Mucosa of stomach (tissue), 1 donor: ENCODE measurements around the gene USP15.
"Not testable (repeated sequence)": the region's sequence is repeated elsewhere in the genome, so short reads cannot be mapped to it uniquely, and the experiment has no call there.

Experiments
- H3K27me3 ChIP-seq: one replicate; pipeline ENCODE4 v1.7.0; 2013; ENCODE audit warnings: mild to moderate bottlenecking, low read length; ENCODE audit not compliant: control insufficient read depth, insufficient read depth
- H3K36me3 ChIP-seq: one replicate; pipeline ENCODE4 v1.7.0; 2013; ENCODE audit warnings: low read length; ENCODE audit not compliant: control insufficient read depth, insufficient read depth
- H3K4me1 ChIP-seq: one replicate; pipeline ENCODE4 v1.7.0; 2013; ENCODE audit warnings: mild to moderate bottlenecking, low read length; ENCODE audit not compliant: control insufficient read depth, insufficient read depth
- H3K4me3 ChIP-seq: one replicate; pipeline ENCODE4 v1.7.0; 2013; ENCODE audit warnings: low read length
- H3K9ac ChIP-seq: one replicate; pipeline ENCODE4 v1.7.0; 2013; ENCODE audit warnings: mild to moderate bottlenecking, low read length, moderate library complexity
- H3K9me3 ChIP-seq: one replicate; pipeline ENCODE4 v1.7.0; 2013; ENCODE audit warnings: mild to moderate bottlenecking, low read length, moderate library complexity; ENCODE audit not compliant: control insufficient read depth
- donor health status: Pancreatic carcinoma.

The USP15 gene

GRCh38 chr12:62308201-62308600 is 48.0 kb downstream of the USP15 start:
- no peaks in the 10 kb centered on the region for H3K9me3 ChIP-seq
- H3K36me3 ChIP-seq = peaks cover 9% of the 10 kb centered on the region
- no peaks in the 10 kb centered on the region for H3K27me3 ChIP-seq
- H3K9ac ChIP-seq = no peak overlapping the region
- no peak overlapping the region for H3K4me3 ChIP-seq
- H3K4me1 ChIP-seq = peaks cover 8% of the 10 kb centered on the region

- Histone ChIP-seq H3K27me3 (no peaks in the 10 kb centered on the region), H3K4me3 (no peak overlapping the region), H3K9me3 (no peaks in the 10 kb centered on the region), H3K36me3 (no peaks in the 10 kb centered on the region), H3K9ac (no peak overlapping the region), H3K4me1 (no peaks in the 10 kb centered on the region)
Measured at GRCh38 chr12:62313727-62314380, 53.6 kb downstream of the USP15 start.

GRCh38 chr12:62317017-62317416 is 56.8 kb downstream of the USP15 start:
- Histone ChIP-seq H3K9ac (no peak overlapping the region), H3K27me3 (no peaks in the 10 kb centered on the region)

GRCh38 chr12:62319058-62319457 is 58.9 kb downstream of the USP15 start:
- peaks cover 12% of the 10 kb centered on the region for H3K4me1 ChIP-seq
- no peak overlapping the region for H3K9ac ChIP-seq
- H3K27me3 ChIP-seq = no peaks in the 10 kb centered on the region
- H3K36me3 ChIP-seq = no peaks in the 10 kb centered on the region
- no peaks in the 10 kb centered on the region for H3K9me3 ChIP-seq
- no peak overlapping the region for H3K4me3 ChIP-seq

More at GRCh38 chr12:62317017-62317416, 56.8 kb downstream of the USP15 start:
- no peak overlapping the region for H3K4me3 ChIP-seq
- no peaks in the 10 kb centered on the region for H3K36me3 ChIP-seq
- no peaks in the 10 kb centered on the region for H3K9me3 ChIP-seq
- peaks cover 5% of the 10 kb centered on the region for H3K4me1 ChIP-seq

- Histone ChIP-seq H3K27me3 (no peaks in the 10 kb centered on the region), H3K9ac (no peak overlapping the region), H3K4me3 (no peak overlapping the region), H3K36me3 (no peaks in the 10 kb centered on the region), H3K4me1 (peaks cover 12% of the 10 kb centered on the region), H3K9me3 (no peaks in the 10 kb centered on the region)
Measured at GRCh38 chr12:62320054-62320453, 59.9 kb downstream of the USP15 start.

- peaks cover 12% of the 10 kb centered on the region for H3K4me1 ChIP-seq
- H3K9me3 ChIP-seq = no peaks in the 10 kb centered on the region
- no peak overlapping the region for H3K9ac ChIP-seq
- no peaks in the 10 kb centered on the region for H3K36me3 ChIP-seq
- H3K4me3 ChIP-seq = no peak overlapping the region
- no peaks in the 10 kb centered on the region for H3K27me3 ChIP-seq
Measured at GRCh38 chr12:62323386-62323785, 63.2 kb downstream of the USP15 start.

GRCh38 chr12:62328296-62328921 is 68.2 kb downstream of the USP15 start:
- Histone ChIP-seq H3K36me3 (no peaks in the 10 kb centered on the region), H3K9me3 (no peaks in the 10 kb centered on the region), H3K27me3 (no peaks in the 10 kb centered on the region)

GRCh38 chr12:62331306-62331705 is 71.1 kb downstream of the USP15 start:
- Histone ChIP-seq H3K4me3 (no peak overlapping the region), H3K9ac (no peak overlapping the region), H3K9me3 (no peaks in the 10 kb centered on the region), H3K27me3 (no peaks in the 10 kb centered on the region), H3K4me1 (no peaks in the 10 kb centered on the region), H3K36me3 (no peaks in the 10 kb centered on the region)

More at GRCh38 chr12:62328296-62328921, 68.2 kb downstream of the USP15 start:
- Histone ChIP-seq H3K4me1 (no peaks in the 10 kb centered on the region), H3K9ac (no peak overlapping the region), H3K4me3 (no peak overlapping the region)

GRCh38 chr12:62332598-62332997 is 72.4 kb downstream of the USP15 start:
- Histone ChIP-seq H3K4me3 (no peak overlapping the region), H3K27me3 (no peaks in the 10 kb centered on the region), H3K9ac (no peak overlapping the region), H3K9me3 (no peaks in the 10 kb centered on the region), H3K36me3 (no peaks in the 10 kb centered on the region), H3K4me1 (no peaks in the 10 kb centered on the region)

- no peaks in the 10 kb centered on the region for H3K4me1 ChIP-seq
- no peak overlapping the region for H3K4me3 ChIP-seq
- no peaks in the 10 kb centered on the region for H3K9me3 ChIP-seq
- no peaks in the 10 kb centered on the region for H3K27me3 ChIP-seq
- H3K36me3 ChIP-seq = no peaks in the 10 kb centered on the region
- H3K9ac ChIP-seq = no peak overlapping the region
Measured at GRCh38 chr12:62335057-62335456, 74.9 kb downstream of the USP15 start.

GRCh38 chr12:62335796-62336195 is 75.6 kb downstream of the USP15 start:
- no peaks in the 10 kb centered on the region for H3K36me3 ChIP-seq
- no peaks in the 10 kb centered on the region for H3K4me1 ChIP-seq
- no peak overlapping the region for H3K9ac ChIP-seq
- H3K9me3 ChIP-seq = no peaks in the 10 kb centered on the region
- no peak overlapping the region for H3K4me3 ChIP-seq
- H3K27me3 ChIP-seq = no peaks in the 10 kb centered on the region

GRCh38 chr12:62337643-62338042 is 77.4 kb downstream of the USP15 start:
- H3K4me3 ChIP-seq, H3K4me1 ChIP-seq, H3K9me3 ChIP-seq, H3K36me3 ChIP-seq, H3K27me3 ChIP-seq, H3K9ac ChIP-seq: not testable (repeated sequence)
